ENCODE results near the gene DST.
"Not testable (repeated sequence)": the region's sequence is repeated elsewhere in the genome, so short reads cannot be mapped to it uniquely, and the experiment has no call there.

DST gene

GRCh38 chr6:56516003-56516402, 126.7 kb downstream of the DST start:
- DNase-seq (ENCODE audit: low read depth in 3 of 3), result no peak

DNA sequence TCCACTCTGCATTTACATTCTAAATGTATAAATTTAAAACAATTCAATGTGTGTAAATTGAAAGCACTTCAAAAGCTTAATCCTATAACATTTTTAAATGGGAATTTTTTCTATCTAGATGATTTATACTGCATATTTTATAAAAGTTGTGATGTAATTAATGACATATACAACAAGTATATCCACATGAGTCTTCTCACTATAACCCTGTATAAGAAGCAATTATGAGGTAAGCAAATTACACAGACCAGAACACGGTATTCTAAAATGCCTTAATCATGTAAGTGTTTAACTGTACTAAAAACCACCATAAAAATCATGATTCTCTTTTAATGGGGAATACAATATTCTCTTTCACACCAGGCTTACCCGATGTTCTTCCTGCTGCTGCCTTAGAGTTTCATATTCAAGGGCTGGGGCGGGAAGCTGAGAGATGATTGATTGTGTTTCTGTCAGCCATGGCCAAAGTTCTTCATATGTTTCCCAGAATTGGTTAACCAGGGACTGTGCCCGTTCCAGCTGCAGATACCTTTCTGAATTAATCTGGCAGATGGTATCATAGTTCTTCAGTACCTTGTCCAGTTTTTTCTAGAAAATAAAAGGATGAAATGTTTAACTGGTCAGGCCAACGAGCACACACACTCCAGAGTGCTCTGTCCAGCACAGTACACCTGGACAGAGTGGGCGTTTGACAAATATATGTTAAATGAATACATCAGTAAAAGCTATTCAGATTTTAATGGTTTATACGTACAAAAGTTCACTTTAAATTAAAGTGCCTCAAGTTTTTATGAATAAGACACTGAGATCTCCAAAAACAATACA, 127.4 kb downstream of the DST start:
- DNase-seq (ENCODE audit: low read depth in 3 of 3), result no peak

- DNase-seq (ENCODE audit: low read depth in 3 of 3), result no peak
Observed at GRCh38 chr6:56514395-56514794, 128.3 kb downstream of the DST start.

- no peak for DNase-seq (ENCODE audit: low read depth in 3 of 3)
Observed at GRCh38 chr6:56513631-56514030, 129.1 kb downstream of the DST start.

DNA sequence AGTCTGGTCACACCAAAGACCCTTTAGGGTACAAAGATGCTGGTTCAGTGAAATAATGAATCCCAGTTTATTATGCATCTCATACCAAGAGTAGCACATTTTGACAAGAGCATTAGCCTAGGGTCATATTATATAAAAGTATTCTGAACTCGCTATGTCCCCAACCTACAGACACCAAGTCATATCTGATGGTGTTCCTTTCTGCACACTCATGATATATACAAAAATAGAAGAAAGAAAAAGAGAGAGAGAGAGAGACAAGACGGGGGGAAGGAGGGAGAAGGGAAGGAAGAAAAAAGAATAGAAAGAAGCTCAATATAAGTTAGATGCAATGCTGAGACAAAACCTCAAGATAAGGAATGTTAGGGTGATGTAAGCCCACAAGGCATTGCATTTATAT, 131.1 kb downstream of the DST start:
- no peak for DNase-seq (ENCODE audit: low read depth in 3 of 3)

GRCh38 chr6:56510984-56511531, 131.6 kb downstream of the DST start:
- no peak for DNase-seq (ENCODE audit: low read depth in 3 of 3)

- no peak for DNase-seq (ENCODE audit: low read depth in 3 of 3)
Observed at GRCh38 chr6:56509031-56509430, 133.7 kb downstream of the DST start.

DNA sequence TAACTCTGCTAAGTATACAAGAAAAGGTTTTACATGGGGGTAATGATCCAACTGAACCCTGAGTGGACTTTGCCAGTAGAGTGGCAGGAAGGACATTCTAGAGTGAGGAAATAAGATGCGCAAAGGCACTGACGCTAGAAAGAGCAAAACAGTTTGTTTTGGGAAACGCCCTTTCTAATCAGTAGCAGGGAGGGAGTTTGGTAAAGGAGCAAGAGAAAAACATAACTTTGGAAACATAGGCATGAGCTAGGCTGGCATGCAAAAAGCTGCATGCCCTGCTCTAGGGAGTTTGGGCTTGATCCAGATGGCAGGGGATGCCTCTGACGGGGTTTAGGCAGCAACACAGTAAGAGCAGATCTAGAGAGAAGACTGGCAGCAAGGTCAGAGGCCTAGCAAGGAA, 135.2 kb downstream of the DST start:
- no peak for DNase-seq (ENCODE audit: low read depth in 3 of 3)

DNA sequence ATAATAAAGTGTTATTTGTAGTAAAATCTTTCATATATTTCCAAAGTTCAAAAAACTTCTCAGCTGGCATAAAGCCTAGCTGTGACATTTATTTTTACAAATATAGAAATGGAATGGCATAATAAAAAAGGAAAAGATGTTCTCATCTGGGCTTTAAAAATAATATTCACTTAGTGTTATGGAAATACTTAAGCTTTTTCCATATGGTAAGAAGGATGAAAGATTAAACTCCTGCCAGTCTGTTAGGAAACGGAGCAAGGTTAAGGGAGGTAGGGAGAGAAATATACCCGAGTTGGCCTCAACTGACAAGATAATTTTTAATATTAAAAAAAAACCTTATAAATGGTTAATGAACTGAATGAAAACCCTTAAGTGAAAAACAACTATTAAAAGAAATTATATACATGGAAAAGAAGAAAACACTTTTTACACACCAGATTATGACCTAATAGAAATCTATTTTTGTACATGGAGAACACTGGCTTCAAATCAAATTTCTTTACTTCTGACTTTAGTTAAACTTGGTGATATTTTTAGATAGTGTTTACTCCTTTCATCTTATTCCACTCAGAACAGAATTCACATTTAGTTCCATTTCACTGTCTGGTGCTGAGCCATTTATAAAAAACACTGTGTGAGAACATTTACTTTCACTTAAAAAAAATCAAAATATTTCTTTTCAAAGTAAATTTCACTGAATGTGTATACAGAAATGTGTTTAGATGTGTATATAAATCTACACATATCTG, 137.0 kb downstream of the DST start:
- DNase-seq (ENCODE audit: low read depth in 3 of 3), result no peak

GRCh38 chr6:56501993-56502392, 140.7 kb downstream of the DST start:
- DNase-seq (ENCODE audit: low read depth in 3 of 3), result no peak

DNA sequence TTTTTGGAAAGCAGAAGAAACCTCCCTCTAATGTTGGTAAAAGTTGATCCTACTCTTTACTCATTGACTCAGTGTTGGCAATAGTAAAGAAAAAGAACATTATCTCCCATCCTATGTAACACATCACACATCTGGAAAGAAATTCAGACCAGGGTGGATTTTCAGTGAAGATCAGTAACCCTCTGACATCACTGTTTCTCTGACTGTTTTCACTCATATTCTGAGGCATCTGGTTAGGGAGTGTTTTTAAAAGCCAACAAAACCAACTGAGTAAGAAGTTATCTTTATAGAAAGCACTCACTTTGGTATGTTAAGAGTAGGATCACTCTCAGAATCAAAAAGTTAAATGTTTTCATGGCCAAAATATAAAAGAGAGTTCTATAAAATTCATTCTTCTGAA, 143.6 kb downstream of the DST start:
- DNase-seq (ENCODE audit: low read depth in 3 of 3), result no peak

- no peak for DNase-seq (ENCODE audit: low read depth in 3 of 3)
Observed at GRCh38 chr6:56497691-56498090, 145.0 kb downstream of the DST start.

DNA sequence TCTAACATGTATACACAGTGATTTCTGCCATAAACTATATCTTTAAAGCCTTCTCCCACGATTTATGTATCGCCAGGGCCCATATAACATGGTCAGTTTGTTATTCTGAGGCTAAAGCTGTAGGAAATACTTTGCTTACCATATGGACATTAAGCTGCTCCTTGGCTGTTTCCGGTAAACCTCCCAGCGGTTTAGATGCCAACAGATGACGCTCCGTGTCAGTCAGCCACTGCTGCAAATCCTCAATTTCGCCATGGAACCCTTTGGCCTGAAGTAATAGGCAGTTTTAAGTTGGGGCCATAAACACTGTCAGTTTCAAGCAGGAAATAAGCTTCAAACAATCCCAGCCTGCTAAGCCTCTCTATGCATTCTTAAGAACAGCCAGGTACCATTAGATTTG, 145.4 kb downstream of the DST start:
- DNase-seq (ENCODE audit: low read depth in 3 of 3), result no peak

- DNase-seq (ENCODE audit: low read depth in 3 of 3), result not testable (repeated sequence)
Observed at GRCh38 chr6:56496650-56497049, 146.0 kb downstream of the DST start.

DNA sequence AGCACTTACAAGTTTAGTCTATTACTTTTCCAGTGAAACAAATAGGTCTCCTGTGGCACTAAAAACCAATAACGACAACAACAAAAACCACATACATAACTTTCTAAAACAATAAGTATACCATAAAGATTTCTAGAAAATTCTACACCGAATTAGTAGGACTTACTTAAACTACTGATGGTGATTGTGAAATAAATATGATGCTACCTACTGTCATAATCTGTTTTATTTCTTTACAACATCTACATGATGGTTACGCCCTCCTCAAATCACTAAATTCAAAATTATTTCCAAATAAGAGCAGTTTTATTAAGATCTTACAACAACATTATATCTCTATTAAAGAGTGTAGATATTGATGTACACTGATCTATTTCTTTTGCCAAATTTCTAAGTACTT, 147.0 kb downstream of the DST start:
- DNase-seq (ENCODE audit: low read depth in 3 of 3), result no peak

GRCh38 chr6:56491606-56492328, 150.9 kb downstream of the DST start:
- DNase-seq (ENCODE audit: low read depth in 3 of 3), result no peak

- DNase-seq (ENCODE audit: low read depth in 3 of 3), result no peak
Observed at GRCh38 chr6:56490993-56491392, 151.7 kb downstream of the DST start.

DNA sequence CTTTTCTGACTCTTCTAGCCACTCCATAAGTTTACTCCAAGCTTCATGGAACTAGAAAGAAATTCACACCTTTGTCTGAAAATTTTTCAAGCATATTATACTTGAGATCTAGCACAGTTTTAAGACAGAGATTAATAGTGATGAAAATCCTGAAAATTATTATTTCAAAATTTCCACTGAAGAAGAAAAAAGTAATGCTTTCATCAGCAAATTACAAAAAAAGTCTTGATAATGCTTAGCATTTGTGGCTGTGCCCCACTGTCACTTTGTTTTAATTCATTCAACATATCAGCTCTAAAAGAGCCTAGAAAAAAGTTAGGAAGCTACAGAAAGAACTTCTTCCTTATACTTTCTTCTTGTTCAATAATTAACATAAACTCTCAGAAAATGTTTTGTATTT, 153.1 kb downstream of the DST start:
- no peak for DNase-seq (ENCODE audit: low read depth in 3 of 3)

DNA sequence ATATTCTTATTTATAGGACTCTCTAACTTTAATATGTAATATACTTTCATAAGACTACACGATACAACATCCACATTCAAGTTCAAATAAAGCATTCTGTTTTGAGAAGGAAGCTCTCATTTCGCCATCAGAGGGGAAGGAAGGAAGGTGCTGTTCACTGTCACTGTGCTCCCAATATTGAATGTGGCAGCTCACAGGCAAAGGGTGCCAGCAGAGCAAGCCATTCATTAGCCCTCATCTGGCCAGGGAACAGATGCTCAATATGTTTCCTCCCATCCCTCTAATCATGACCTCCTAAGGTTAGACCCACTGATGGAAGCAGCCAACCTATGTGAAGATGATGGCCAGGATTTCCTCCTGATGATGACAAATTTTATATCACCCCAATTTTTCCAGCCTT, 154.4 kb downstream of the DST start:
- DNase-seq (ENCODE audit: low read depth in 3 of 3), result no peak

GRCh38 chr6:56486681-56487080, 156.0 kb downstream of the DST start:
- DNase-seq (ENCODE audit: low read depth in 3 of 3), result no peak

DNA sequence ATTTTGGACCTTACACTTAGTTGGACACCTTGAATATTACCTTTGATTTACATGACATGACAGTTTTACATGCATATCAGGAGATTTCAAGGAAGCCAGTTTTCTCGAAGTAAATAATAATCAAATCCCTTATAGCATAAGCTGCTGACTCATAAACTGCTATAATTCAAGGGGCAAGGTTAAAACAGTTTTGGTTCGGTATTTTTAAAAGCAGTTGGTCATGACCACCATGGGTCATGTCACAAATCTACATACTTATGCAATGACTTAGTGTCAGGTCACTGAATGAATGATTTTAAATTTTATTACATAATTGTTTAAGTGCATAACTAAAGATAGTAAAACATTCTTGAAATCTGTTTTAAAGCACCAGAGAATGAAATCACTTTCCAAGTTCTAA, 158.0 kb downstream of the DST start:
- no peak for DNase-seq (ENCODE audit: low read depth in 3 of 3)

DNA sequence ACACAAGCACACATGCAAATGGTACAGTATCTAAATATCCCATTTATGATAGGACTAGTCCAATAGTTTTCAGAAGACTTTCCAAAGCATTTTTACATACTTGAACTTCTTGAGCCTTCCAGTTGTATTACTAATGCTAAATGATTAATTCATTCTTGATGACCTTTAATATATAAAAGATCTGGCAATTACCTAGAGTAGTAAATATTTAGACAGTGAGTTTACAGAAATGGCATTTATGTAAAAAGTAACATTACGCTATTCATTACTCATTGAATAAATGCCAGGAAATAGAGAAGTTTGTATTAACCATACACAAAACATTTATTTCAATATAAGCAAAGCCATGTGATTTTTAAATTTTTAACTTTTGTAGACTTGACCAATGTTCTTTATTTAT, 158.8 kb downstream of the DST start:
- no peak for DNase-seq (ENCODE audit: low read depth in 3 of 3)
